SK-N-SH treated with all-trans-retinoic acid at 6 μM for 48 hours (cell line): ENCODE data around the gene FBXL12.
"Not testable (repeated sequence)": the region's sequence is repeated elsewhere in the genome, so short reads cannot be mapped to it uniquely, and the experiment has no call there.

Source experiments
- ATAC-seq: fragments of 200-7000 bp; cut with Tn5 transposase; 3 replicates; pipeline ENCODE4 v1.9.1; 2020; ENCODE audit warnings: mild to moderate bottlenecking, moderate library complexity
- ARNTL ChIP-seq: fragments of 450-650 bp; formaldehyde crosslinking; IDR thresholded peaks from 2 replicates; pipeline ENCODE4 v1.5.0; 2020; ENCODE audit warnings: low read depth, mild to moderate bottlenecking, moderate library complexity, borderline replicate concordance
- GLIS3 ChIP-seq: fragments of 250-450 bp; sonication (Bioruptor Pico); IDR thresholded peaks from 2 replicates; pipeline ENCODE4 v1.5.0; 2020; ENCODE audit warnings: mild to moderate bottlenecking, moderate library complexity
- ISL1 ChIP-seq: fragments of 250-450 bp; sonication (Bioruptor Pico); IDR thresholded peaks from 2 replicates; pipeline ENCODE4 v2.1.2; 2022; ENCODE audit warnings: mild to moderate bottlenecking, moderate library complexity
- RARB ChIP-seq: fragments of 250-450 bp; sonication (Bioruptor Pico); IDR thresholded peaks from 2 replicates; pipeline ENCODE4 v1.8.0; 2021; ENCODE audit warnings: mild to moderate bottlenecking, moderate library complexity
- TOX ChIP-seq: fragments of 250-450 bp; sonication (Bioruptor Pico); IDR thresholded peaks from 2 replicates; pipeline ENCODE4 v1.8.0; 2021; ENCODE audit warnings: mild to moderate bottlenecking, moderate library complexity, borderline replicate concordance
- ZC3H10 ChIP-seq: fragments of 250-450 bp; sonication (Bioruptor Pico); IDR thresholded peaks from 2 replicates; pipeline ENCODE4 v1.5.1; 2021; ENCODE audit warnings: mild to moderate bottlenecking, moderate library complexity
- ZFP3 ChIP-seq: fragments of 250-450 bp; sonication (Bioruptor Pico); IDR thresholded peaks from 2 replicates; pipeline ENCODE4 v1.5.0; 2020; ENCODE audit warnings: mild to moderate bottlenecking, moderate library complexity
- ZFP30 ChIP-seq: fragments of 450-650 bp; formaldehyde crosslinking; IDR thresholded peaks from 2 replicates; pipeline ENCODE4 v1.5.0; 2022; ENCODE audit warnings: mild to moderate bottlenecking, moderate library complexity
- ZNF70 ChIP-seq: fragments of 450-650 bp; formaldehyde crosslinking; IDR thresholded peaks from 2 replicates; pipeline ENCODE4 v1.5.0; 2020; ENCODE audit warnings: mild to moderate bottlenecking, moderate library complexity
- ZNF8 ChIP-seq: fragments of 450-650 bp; formaldehyde crosslinking; IDR thresholded peaks from 2 replicates; pipeline ENCODE4 v1.5.0; 2020; ENCODE audit warnings: mild to moderate bottlenecking, moderate library complexity
- TF ChIP-seq, protein P1 (sequence below): fragments of 250-450 bp; sonication (Bioruptor Pico); IDR thresholded peaks from 2 replicates; pipeline ENCODE4 v1.8.0; 2020; ENCODE audit warnings: mild to moderate bottlenecking, moderate library complexity, borderline replicate concordance
- TF ChIP-seq, protein P2 (sequence below): fragments of 250-450 bp; sonication (Bioruptor Pico); IDR thresholded peaks from 2 replicates; pipeline ENCODE4 v1.5.0; 2020; ENCODE audit warnings: mild to moderate bottlenecking, moderate library complexity
- TF ChIP-seq, protein P3 (sequence below): fragments of 250-450 bp; sonication (Bioruptor Pico); IDR thresholded peaks from 2 replicates; pipeline ENCODE4 v1.5.1; 2021; ENCODE audit warnings: mild to moderate bottlenecking, moderate library complexity
- TF ChIP-seq, protein P4 (sequence below): fragments of 250-450 bp; sonication (Bioruptor Pico); IDR thresholded peaks from 2 replicates; pipeline ENCODE4 v1.8.0; 2021; ENCODE audit warnings: low read depth, mild to moderate bottlenecking, moderate library complexity, borderline replicate concordance

FBXL12 gene

GRCh38 chr19:9827289-9828238 lies 8.7 kb upstream of the FBXL12 start, which contains the start of gene UBL5 (continued):
- TF ChIP-seq, protein P1, sequence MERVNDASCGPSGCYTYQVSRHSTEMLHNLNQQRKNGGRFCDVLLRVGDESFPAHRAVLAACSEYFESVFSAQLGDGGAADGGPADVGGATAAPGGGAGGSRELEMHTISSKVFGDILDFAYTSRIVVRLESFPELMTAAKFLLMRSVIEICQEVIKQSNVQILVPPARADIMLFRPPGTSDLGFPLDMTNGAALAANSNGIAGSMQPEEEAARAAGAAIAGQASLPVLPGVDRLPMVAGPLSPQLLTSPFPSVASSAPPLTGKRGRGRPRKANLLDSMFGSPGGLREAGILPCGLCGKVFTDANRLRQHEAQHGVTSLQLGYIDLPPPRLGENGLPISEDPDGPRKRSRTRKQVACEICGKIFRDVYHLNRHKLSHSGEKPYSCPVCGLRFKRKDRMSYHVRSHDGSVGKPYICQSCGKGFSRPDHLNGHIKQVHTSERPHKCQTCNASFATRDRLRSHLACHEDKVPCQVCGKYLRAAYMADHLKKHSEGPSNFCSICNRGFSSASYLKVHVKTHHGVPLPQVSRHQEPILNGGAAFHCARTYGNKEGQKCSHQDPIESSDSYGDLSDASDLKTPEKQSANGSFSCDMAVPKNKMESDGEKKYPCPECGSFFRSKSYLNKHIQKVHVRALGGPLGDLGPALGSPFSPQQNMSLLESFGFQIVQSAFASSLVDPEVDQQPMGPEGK (CRISPR knock-in tag), result no peak
- TF ChIP-seq ZFP30 (no peak), ZFP3 (no peak)
- TF ChIP-seq, protein P2, sequence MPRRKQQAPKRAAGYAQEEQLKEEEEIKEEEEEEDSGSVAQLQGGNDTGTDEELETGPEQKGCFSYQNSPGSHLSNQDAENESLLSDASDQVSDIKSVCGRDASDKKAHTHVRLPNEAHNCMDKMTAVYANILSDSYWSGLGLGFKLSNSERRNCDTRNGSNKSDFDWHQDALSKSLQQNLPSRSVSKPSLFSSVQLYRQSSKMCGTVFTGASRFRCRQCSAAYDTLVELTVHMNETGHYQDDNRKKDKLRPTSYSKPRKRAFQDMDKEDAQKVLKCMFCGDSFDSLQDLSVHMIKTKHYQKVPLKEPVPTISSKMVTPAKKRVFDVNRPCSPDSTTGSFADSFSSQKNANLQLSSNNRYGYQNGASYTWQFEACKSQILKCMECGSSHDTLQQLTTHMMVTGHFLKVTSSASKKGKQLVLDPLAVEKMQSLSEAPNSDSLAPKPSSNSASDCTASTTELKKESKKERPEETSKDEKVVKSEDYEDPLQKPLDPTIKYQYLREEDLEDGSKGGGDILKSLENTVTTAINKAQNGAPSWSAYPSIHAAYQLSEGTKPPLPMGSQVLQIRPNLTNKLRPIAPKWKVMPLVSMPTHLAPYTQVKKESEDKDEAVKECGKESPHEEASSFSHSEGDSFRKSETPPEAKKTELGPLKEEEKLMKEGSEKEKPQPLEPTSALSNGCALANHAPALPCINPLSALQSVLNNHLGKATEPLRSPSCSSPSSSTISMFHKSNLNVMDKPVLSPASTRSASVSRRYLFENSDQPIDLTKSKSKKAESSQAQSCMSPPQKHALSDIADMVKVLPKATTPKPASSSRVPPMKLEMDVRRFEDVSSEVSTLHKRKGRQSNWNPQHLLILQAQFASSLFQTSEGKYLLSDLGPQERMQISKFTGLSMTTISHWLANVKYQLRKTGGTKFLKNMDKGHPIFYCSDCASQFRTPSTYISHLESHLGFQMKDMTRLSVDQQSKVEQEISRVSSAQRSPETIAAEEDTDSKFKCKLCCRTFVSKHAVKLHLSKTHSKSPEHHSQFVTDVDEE, result no peak
- TF ChIP-seq, all 23 proteins: peak for 0

DNA sequence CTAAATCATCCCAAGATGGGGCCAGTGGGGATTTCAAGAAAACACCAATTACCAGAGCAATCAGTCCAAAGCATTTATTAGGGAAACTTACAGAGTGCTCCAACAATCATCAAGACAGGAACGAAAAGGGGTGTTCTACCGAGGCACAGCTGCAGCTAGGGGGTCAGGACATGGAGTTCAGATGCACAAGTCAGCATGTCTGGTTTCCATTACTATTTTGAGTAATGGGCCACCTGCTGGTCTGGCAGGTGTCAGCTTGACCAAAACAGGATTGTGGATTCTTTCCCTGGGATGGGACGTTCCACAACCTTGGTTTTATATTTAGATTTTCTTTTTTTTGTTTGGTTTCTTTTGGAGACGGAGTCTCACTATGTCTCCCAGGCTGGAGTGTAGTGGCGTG lies 4.9 kb upstream of the FBXL12 start:
- ATAC-seq, result no peak

DNA sequence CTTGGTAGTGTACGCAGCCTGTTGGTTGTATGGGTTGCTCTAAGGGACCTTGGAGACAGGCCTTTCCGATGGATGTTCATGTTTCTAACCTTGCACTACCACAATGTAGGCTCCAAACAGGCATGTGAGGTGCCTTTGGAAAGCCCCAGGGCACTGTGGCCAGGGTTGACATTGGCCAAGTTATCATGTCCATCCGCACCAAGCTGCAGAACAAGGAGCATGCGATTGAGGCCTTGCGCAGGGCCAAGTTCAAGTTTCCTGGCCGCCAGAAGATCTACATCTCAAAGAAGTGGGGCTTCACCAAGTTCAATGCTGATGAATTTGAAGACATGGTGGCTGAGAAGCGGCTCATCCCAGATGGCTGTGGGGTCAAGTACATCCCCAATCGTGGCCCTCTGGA lies 1.2 kb upstream of the FBXL12 start:
- not testable (repeated sequence) for ATAC-seq

More for the DNA sequence above, 4.9 kb upstream of the FBXL12 start:
- TF ChIP-seq RARB, result no peak
- TF ChIP-seq ARNTL (CRISPR knock-in tag), result no peak
- TF ChIP-seq, protein P3, sequence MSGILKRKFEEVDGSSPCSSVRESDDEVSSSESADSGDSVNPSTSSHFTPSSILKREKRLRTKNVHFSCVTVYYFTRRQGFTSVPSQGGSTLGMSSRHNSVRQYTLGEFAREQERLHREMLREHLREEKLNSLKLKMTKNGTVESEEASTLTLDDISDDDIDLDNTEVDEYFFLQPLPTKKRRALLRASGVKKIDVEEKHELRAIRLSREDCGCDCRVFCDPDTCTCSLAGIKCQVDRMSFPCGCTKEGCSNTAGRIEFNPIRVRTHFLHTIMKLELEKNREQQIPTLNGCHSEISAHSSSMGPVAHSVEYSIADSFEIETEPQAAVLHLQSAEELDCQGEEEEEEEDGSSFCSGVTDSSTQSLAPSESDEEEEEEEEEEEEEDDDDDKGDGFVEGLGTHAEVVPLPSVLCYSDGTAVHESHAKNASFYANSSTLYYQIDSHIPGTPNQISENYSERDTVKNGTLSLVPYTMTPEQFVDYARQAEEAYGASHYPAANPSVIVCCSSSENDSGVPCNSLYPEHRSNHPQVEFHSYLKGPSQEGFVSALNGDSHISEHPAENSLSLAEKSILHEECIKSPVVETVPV (CRISPR knock-in tag), result no peak
- no peak for TF ChIP-seq ISL1
- no peak for TF ChIP-seq ZC3H10 (CRISPR knock-in tag)
- TF ChIP-seq GLIS3 (CRISPR knock-in tag), result no peak
- TF ChIP-seq, protein P2, result no peak
- TF ChIP-seq ZNF70 (CRISPR knock-in tag), result no peak
- no peak for TF ChIP-seq ZFP30
- no peak for TF ChIP-seq ZNF8
- TF ChIP-seq TOX (CRISPR knock-in tag), result no peak
- TF ChIP-seq, protein P4, sequence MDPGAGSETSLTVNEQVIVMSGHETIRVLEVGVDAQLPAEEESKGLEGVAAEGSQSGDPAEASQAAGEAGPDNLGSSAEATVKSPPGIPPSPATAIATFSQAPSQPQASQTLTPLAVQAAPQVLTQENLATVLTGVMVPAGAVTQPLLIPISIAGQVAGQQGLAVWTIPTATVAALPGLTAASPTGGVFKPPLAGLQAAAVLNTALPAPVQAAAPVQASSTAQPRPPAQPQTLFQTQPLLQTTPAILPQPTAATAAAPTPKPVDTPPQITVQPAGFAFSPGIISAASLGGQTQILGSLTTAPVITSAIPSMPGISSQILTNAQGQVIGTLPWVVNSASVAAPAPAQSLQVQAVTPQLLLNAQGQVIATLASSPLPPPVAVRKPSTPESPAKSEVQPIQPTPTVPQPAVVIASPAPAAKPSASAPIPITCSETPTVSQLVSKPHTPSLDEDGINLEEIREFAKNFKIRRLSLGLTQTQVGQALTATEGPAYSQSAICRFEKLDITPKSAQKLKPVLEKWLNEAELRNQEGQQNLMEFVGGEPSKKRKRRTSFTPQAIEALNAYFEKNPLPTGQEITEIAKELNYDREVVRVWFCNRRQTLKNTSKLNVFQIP (CRISPR knock-in tag), result no peak
- TF ChIP-seq, all 23 proteins: peak for 0

DNA sequence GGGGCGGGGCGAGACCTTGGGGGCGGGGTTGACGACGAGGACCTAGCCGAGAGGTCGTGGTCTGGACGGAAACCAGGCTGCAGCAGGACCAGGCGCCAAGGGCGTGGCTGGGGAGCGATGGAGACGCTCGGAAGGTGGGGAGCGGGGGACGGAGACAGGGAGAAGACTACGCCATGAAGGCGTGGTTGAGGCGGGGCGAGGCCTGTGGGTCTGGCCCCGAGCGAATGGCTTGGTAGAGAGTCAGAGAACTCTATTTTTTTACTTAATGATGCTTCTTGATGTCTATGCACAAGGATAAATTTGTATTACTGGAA lies 674 bp upstream of the FBXL12 start:
- ATAC-seq, result peak; percentile 85
- no peak for TF ChIP-seq RARB
- TF ChIP-seq ZFP3, result no peak
- TF ChIP-seq ZC3H10 (CRISPR knock-in tag), result no peak
- TF ChIP-seq, all 23 proteins: peak for 0
